Measurements from ENCODE around the gene APOBEC3B.
"Not testable (repeated sequence)": the region's sequence is repeated elsewhere in the genome, so short reads cannot be mapped to it uniquely, and the experiment has no call there.

Gene APOBEC3B

DNA sequence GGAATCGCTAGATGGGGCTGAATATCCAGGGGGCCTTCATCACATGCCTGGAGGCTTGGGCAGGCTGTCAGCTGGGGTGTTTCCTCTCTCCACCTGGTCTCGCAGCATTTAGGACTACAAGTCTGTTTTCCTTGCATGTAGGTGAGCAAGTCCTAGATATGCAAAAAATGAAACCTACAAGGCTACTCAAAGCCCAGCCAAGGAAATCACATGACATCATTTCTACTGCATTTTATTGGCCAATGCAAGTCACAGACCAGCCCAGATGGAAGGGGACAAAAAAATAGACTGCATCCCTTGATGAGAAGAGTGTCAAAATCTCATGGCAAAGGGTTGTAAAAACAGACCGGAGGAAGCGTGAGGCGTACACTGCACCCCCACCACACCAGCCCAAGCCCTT lies 9.6 kb upstream of the APOBEC3B start:
- no peak for ATAC-seq

DNA sequence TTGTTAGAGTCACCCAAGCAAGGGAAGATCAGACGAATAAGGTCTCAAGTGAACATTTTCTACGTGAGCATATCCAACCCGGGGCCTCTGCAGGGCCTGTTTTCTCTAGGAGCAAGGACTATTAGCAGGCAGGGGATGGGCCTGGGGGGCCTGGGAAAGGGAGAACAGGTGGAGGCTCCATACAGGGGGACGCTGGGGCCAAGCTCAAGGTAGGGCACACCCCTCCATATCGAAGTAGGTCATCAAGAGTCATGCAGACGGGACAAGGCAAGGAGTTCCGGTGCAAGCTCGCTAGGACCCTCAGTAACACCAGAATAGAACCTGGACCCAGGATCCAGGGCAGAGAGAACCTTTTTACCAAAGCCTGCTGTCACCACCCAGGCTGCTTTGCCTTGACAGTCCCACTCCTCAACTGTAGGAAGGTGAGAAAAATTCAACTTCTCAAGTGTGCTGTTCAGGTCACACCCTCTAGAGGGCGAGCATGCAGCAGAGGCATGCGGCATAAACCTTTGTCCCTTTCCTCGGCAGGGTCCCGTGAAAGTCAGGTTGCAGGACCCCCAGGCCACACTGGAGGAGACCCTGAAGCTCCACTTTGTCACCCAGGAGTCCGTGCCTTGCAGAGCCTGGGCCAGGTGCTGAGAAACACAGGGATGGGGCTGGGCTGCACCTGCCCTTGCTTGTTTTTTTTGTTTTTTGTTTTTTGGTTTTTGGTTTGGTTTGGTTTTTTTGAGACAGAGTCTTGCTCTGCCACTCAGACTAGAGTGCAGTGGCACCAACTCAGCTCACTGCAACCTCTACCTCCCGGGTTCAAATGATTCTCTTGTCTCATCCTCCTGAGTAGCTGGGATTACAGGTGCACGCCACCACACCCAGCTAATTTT lies 8.6 kb upstream of the APOBEC3B start:
- no peak for ATAC-seq
- TF ChIP-seq ZNF70 (CRISPR knock-in tag; IDR thresholded peaks at IDR 0.05) (no peak), ESRRG (CRISPR knock-in tag; IDR thresholded peaks at IDR 0.05) (no peak), ISL1 (CRISPR knock-in tag; IDR thresholded peaks at IDR 0.05) (no peak), TOX (CRISPR knock-in tag; IDR thresholded peaks at IDR 0.05; ENCODE audit: borderline replicate concordance) (no peak)
- TF ChIP-seq, protein P1, sequence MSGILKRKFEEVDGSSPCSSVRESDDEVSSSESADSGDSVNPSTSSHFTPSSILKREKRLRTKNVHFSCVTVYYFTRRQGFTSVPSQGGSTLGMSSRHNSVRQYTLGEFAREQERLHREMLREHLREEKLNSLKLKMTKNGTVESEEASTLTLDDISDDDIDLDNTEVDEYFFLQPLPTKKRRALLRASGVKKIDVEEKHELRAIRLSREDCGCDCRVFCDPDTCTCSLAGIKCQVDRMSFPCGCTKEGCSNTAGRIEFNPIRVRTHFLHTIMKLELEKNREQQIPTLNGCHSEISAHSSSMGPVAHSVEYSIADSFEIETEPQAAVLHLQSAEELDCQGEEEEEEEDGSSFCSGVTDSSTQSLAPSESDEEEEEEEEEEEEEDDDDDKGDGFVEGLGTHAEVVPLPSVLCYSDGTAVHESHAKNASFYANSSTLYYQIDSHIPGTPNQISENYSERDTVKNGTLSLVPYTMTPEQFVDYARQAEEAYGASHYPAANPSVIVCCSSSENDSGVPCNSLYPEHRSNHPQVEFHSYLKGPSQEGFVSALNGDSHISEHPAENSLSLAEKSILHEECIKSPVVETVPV (CRISPR knock-in tag; IDR thresholded peaks at IDR 0.05), result no peak
- TF ChIP-seq, protein P2, sequence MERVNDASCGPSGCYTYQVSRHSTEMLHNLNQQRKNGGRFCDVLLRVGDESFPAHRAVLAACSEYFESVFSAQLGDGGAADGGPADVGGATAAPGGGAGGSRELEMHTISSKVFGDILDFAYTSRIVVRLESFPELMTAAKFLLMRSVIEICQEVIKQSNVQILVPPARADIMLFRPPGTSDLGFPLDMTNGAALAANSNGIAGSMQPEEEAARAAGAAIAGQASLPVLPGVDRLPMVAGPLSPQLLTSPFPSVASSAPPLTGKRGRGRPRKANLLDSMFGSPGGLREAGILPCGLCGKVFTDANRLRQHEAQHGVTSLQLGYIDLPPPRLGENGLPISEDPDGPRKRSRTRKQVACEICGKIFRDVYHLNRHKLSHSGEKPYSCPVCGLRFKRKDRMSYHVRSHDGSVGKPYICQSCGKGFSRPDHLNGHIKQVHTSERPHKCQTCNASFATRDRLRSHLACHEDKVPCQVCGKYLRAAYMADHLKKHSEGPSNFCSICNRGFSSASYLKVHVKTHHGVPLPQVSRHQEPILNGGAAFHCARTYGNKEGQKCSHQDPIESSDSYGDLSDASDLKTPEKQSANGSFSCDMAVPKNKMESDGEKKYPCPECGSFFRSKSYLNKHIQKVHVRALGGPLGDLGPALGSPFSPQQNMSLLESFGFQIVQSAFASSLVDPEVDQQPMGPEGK (CRISPR knock-in tag; IDR thresholded peaks at IDR 0.05; ENCODE audit: borderline replicate concordance), result no peak

More for the DNA sequence above, 9.6 kb upstream of the APOBEC3B start:
- TF ChIP-seq ZNF565 (CRISPR knock-in tag; conservative IDR thresholded peaks at IDR 0.05; ENCODE audit: low read depth), result no peak
- no peak for TF ChIP-seq SNAI2 (CRISPR knock-in tag; IDR thresholded peaks at IDR 0.05)
- TF ChIP-seq, protein P3, sequence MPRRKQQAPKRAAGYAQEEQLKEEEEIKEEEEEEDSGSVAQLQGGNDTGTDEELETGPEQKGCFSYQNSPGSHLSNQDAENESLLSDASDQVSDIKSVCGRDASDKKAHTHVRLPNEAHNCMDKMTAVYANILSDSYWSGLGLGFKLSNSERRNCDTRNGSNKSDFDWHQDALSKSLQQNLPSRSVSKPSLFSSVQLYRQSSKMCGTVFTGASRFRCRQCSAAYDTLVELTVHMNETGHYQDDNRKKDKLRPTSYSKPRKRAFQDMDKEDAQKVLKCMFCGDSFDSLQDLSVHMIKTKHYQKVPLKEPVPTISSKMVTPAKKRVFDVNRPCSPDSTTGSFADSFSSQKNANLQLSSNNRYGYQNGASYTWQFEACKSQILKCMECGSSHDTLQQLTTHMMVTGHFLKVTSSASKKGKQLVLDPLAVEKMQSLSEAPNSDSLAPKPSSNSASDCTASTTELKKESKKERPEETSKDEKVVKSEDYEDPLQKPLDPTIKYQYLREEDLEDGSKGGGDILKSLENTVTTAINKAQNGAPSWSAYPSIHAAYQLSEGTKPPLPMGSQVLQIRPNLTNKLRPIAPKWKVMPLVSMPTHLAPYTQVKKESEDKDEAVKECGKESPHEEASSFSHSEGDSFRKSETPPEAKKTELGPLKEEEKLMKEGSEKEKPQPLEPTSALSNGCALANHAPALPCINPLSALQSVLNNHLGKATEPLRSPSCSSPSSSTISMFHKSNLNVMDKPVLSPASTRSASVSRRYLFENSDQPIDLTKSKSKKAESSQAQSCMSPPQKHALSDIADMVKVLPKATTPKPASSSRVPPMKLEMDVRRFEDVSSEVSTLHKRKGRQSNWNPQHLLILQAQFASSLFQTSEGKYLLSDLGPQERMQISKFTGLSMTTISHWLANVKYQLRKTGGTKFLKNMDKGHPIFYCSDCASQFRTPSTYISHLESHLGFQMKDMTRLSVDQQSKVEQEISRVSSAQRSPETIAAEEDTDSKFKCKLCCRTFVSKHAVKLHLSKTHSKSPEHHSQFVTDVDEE (CRISPR knock-in tag; IDR thresholded peaks at IDR 0.05), result no peak
- no peak for TF ChIP-seq ISL1 (CRISPR knock-in tag; IDR thresholded peaks at IDR 0.05)
- no peak for TF ChIP-seq TCF4 (CRISPR knock-in tag; IDR thresholded peaks at IDR 0.05; ENCODE audit: borderline replicate concordance)
- TF ChIP-seq ZNF70 (CRISPR knock-in tag; IDR thresholded peaks at IDR 0.05), result no peak

DNA sequence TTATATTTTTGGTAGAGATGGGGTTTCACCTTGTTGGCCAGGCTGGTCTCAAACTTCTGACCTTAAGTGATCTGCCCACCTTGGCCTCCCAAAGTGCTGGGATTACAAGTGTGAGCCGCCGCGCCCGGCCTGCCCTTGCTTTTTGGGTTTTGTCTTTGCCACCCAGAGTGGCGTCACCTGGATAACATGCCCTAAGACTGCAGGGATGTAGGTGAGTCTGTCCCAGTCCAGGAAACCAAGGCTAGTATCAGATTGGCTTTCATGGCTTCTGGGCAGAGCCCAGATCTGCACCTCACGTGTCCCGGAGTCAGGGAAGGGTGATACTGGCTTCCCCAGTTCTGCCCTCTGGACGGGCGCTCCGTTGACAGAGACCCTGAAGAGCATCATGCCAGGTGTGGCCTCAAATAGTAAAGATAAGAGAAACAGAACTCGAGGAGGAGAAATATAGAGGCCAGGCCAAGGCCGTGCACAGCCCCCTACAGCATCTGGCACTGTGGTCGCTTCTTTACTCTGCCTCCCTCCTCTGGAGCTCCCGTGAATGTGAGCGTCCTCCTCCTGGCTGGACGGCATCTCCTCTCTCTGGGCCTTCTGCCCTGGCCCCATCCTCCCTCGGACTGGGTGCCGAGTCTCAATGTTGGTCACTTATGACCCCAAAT lies 7.8 kb upstream of the APOBEC3B start:
- no peak for ATAC-seq
- TF ChIP-seq ISL1 (CRISPR knock-in tag; IDR thresholded peaks at IDR 0.05), result no peak
- no peak for TF ChIP-seq ESRRG (CRISPR knock-in tag; IDR thresholded peaks at IDR 0.05)
- TF ChIP-seq, protein P2 (CRISPR knock-in tag; IDR thresholded peaks at IDR 0.05; ENCODE audit: borderline replicate concordance), result no peak

DNA sequence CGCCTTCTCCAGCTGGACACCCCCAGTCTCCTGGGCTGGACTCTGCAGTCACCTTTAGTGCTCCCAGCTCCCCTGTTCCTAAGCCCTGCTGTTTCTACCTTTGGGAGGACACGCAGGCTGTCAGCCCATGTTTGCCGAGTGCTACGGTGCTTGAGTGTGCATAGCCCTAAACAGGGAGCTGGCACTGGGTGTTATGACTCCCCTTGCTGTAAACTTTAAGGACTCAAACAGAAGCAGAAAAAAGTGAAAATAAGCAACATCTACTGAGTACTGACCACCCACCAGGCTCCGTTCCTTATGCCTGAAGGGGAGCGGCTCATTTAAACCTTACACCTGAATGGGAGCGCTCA lies 7.3 kb upstream of the APOBEC3B start:
- TF ChIP-seq ZFP3 (CRISPR knock-in tag; IDR thresholded peaks at IDR 0.05), result no peak
- TF ChIP-seq PPARA (CRISPR knock-in tag; IDR thresholded peaks at IDR 0.05; ENCODE audit: borderline replicate concordance), result no peak
- TF ChIP-seq ARNTL (CRISPR knock-in tag; IDR thresholded peaks at IDR 0.05; ENCODE audit: borderline replicate concordance, low read depth), result no peak
- TF ChIP-seq, protein P4, sequence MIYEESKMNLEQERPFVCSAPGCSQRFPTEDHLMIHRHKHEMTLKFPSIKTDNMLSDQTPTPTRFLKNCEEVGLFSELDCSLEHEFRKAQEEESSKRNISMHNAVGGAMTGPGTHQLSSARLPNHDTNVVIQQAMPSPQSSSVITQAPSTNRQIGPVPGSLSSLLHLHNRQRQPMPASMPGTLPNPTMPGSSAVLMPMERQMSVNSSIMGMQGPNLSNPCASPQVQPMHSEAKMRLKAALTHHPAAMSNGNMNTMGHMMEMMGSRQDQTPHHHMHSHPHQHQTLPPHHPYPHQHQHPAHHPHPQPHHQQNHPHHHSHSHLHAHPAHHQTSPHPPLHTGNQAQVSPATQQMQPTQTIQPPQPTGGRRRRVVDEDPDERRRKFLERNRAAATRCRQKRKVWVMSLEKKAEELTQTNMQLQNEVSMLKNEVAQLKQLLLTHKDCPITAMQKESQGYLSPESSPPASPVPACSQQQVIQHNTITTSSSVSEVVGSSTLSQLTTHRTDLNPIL (CRISPR knock-in tag; IDR thresholded peaks at IDR 0.05; ENCODE audit: low read depth), result no peak
- TF ChIP-seq TCF4 (CRISPR knock-in tag; IDR thresholded peaks at IDR 0.05; ENCODE audit: borderline replicate concordance), result no peak
- no peak for TF ChIP-seq OSR1 (CRISPR knock-in tag; IDR thresholded peaks at IDR 0.05)
- TF ChIP-seq, protein P5, sequence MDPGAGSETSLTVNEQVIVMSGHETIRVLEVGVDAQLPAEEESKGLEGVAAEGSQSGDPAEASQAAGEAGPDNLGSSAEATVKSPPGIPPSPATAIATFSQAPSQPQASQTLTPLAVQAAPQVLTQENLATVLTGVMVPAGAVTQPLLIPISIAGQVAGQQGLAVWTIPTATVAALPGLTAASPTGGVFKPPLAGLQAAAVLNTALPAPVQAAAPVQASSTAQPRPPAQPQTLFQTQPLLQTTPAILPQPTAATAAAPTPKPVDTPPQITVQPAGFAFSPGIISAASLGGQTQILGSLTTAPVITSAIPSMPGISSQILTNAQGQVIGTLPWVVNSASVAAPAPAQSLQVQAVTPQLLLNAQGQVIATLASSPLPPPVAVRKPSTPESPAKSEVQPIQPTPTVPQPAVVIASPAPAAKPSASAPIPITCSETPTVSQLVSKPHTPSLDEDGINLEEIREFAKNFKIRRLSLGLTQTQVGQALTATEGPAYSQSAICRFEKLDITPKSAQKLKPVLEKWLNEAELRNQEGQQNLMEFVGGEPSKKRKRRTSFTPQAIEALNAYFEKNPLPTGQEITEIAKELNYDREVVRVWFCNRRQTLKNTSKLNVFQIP (CRISPR knock-in tag; IDR thresholded peaks at IDR 0.05; ENCODE audit: borderline replicate concordance, low read depth), result no peak
- no peak for TF ChIP-seq ZC3H10 (CRISPR knock-in tag; IDR thresholded peaks at IDR 0.05)
- TF ChIP-seq TOX (CRISPR knock-in tag; IDR thresholded peaks at IDR 0.05; ENCODE audit: borderline replicate concordance), result no peak
- no peak for TF ChIP-seq ZNF8 (CRISPR knock-in tag; IDR thresholded peaks at IDR 0.05)
- no peak for TF ChIP-seq BACH2 (CRISPR knock-in tag; IDR thresholded peaks at IDR 0.05; ENCODE audit: borderline replicate concordance)
- TF ChIP-seq ISL1 (CRISPR knock-in tag; IDR thresholded peaks at IDR 0.05), result no peak
- TF ChIP-seq GLIS3 (CRISPR knock-in tag; IDR thresholded peaks at IDR 0.05), result no peak
- TF ChIP-seq ZNF565 (CRISPR knock-in tag; conservative IDR thresholded peaks at IDR 0.05; ENCODE audit: low read depth), result no peak
- TF ChIP-seq RARB (CRISPR knock-in tag; IDR thresholded peaks at IDR 0.05), result no peak
- ATAC-seq, result no peak

DNA sequence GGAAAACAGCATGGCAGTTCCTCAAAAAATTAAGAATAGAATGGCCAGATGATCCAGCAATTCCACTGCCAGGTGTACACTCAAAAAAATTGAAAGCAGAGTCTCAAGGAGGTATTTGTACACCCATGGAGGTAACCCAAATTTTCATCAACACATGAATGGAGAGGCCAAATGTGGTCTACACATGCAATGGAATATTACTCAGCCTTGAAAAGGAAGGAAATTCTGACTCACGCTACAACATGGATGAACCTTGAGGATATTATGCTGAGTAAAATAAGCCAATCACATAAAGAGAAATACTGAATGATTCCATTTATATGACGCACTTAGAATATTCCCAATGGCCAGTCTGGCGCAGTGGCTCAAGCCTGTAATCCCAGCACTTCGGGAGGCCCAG lies 4.9 kb upstream of the APOBEC3B start:
- not testable (repeated sequence) for ATAC-seq

DNA sequence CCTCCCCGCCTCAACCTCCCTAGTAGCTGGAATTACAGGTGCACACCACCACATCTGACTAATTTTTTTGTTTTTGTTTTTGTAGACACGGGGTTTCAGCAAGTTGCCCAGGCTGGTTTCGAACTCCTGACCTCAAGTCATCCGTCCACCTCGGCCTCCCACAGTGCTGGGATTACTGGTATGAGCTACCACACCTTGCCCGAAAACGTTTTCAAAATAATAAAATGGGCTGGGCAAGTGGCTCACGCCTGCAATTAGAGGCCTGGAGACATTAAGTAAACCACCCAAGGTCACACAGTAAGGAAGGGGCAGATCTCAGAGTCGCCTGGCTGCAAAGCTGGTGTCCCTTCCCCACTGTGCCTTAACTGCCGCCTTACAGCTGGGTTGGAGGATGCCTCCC lies 1.6 kb upstream of the APOBEC3B start:
- not testable (repeated sequence) for ATAC-seq
